Heart right ventricle (tissue), 16 donors: ENCODE results near the gene RPS6KC1. TPM values are rescaled to one million over a fixed set of nuclear protein-coding genes. Genes with fewer than 3 reads are reported as not detected.

Source experiments
- ATAC-seq, 8 donors: fragments of 200-7000 bp; cut with Tn5 transposase; one replicate each; pipeline ENCODE4 v1.9.1; 2020; ENCODE audit warnings: mild to moderate bottlenecking in 8 of 8, moderate library complexity in 8 of 8, moderate number of reproducible peaks in 1 of 8
- DNase-seq, 2 donors: peaks; one replicate each; pipeline ENCODE4 v3.0.0-alpha.2; 2020
- H3K27ac ChIP-seq, 10 donors: fragments of 200-600 bp; sonication (generic) in 2 of 10; one replicate each; pipeline versions ENCODE4 v1.5.0 to v1.8.0; 2020 to 2022; ENCODE audit warnings: mild to moderate bottlenecking in 3 of 10
- H3K27me3 ChIP-seq, 7 donors: fragments of 200-600 bp; one replicate each; pipeline ENCODE4 v1.8.0; 2021 to 2022; ENCODE audit warnings: mild to moderate bottlenecking in 2 of 7
- H3K36me3 ChIP-seq, 9 donors: fragments of 200-600 bp; sonication (generic) in 1 of 9; one replicate each; pipeline versions ENCODE4 v1.5.0 to v1.8.0; 2020 to 2022; ENCODE audit warnings: mild to moderate bottlenecking in 2 of 9
- H3K4me1 ChIP-seq, 9 donors: fragments of 200-600 bp; sonication (generic) in 1 of 9; one replicate each; pipeline versions ENCODE4 v1.5.0 to v1.8.0; 2020 to 2022; ENCODE audit warnings: mild to moderate bottlenecking in 4 of 9
- H3K4me3 ChIP-seq, 10 donors: fragments of 200-600 bp; sonication (generic) in 2 of 10; one replicate each; pipeline versions ENCODE4 v1.5.0 to v1.8.0; 2020 to 2022; ENCODE audit warnings: mild to moderate bottlenecking in 7 of 10, moderate library complexity in 2 of 10
- H3K9me3 ChIP-seq, 11 donors: fragments of 200-600 bp in 10 of 11; sonication (generic) in 2 of 11; one replicate each; pipeline versions ENCODE4 v1.5.0 to v1.8.0; 2013 to 2022; ENCODE audit warnings: mild to moderate bottlenecking in 2 of 11, control low read depth in 1 of 11, moderate library complexity in 1 of 11
- WGBS, 2 donors: extraction: QIAGEN DNeasy Blood & Tissue Kit; methylation state at CpG; one replicate each; pipeline ENCODE4 v1.1.7; 2013; ENCODE audit warnings: inconsistent platforms in 1 of 2; 5-methylcytosine and 5-hydroxymethylcytosine counted together
- intact Hi-C, 10 donors: fragments of 100-400 bp; cut with DNase I; formaldehyde crosslinking; loops; one replicate each; pipeline versions ENCODE4 v1.11.1 to v1.14.2; 2022
- polyA plus RNA-seq, 2 donors: library from polyadenylated mRNA; stranded (reverse); fragments of 200-250 nt; gene quantifications; one replicate each; pipeline ENCODE4 v1.2.3, GENCODE V29; 2013
- total RNA-seq, 10 donors: library from RNA; stranded (reverse); fragmentation: NEBNext Ultra II Directional in 3 of 10; extraction: Animal tissue kit (Norgen Biotek cat#: 25700) in 3 of 10; gene quantifications; one replicate each; pipeline versions ENCODE4 v1.2.1 to v1.2.4, GENCODE V29; 2021 to 2023
- TF ChIP-seq, protein P1 (sequence below), 9 donors: fragments of 200-600 bp; sonication (generic) in 2 of 9; IDR thresholded peaks; one replicate each; pipeline versions ENCODE4 v1.5.0 to v1.8.0; 2021 to 2022; ENCODE audit warnings: antibody characterized with exemption in 9 of 9, mild to moderate bottlenecking in 5 of 9, moderate library complexity in 1 of 9
- donor health status: Arrhythmogenic right ventricular cardiomyopathy.
- donor health status: ischemic (EF 13 %, LVEDD 7.1; RV severe dilation, severe dysfunction).
- donor health status: healthy with polysubstance abuse.
- donor health status: DM: no; HTN: yes; CAD: no.
- donor health status: DM: no; HTN: no; CAD: no.
- donor health status: ischemic (EF 25% LVEDD 6.9; RV normal size, moderate dysfunction).
- donor health status: ischemic (EF 25% LVEDD 5.7; RV mildly dilated, moderate dysfunction).
- donor health status: healthy.
- donor health status: DM: yes; HTN: yes; CAD: no.
- donor health status: Ischemic cardiomyopathy.
- donor health status: ischemic (EF 35%, LVEDD 5.7; RV mildly dilated, moderate dysfunction).
- donor health status: nonischemic (EF 11% LVEDD 7.7; RV severe dilation, severe dysfunction).
- donor health status: DM: yes; HTN: yes; CAD: no.
- donor health status: PGD.
- donor health status: ischemic (EF 29% LVEDD 5.4; RV normal size, mild dysfunction).
- donor health status: nonischemic (EF 23%, LVEDD 6.1; RV moderate dilation, normal function).

The RPS6KC1 gene
- total and polyA plus RNA-seq, 12 donors = 3.8 to 13.8 (median 10.3) TPM

DNA sequence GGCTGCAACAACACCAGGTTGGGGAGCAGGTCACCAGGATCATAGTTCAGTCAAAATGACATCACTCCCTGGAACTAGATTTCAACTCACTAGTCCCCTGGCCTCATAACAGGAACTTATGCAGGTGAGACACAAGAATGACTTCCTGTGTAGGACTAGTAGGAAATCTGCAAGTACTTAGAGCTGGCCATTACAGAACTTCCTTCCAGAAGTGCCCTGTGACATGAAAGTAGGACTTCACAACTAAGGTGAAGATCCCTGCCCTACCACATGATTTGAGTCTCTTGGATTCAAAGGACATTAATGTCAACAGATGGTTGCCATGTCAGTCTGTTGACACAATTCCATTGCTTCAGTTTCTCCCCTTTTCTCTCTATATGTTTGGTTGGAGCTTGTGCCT is 223.1 kb downstream of the RPS6KC1 start:
- H3K36me3 ChIP-seq = peaks cover 0 to 44% (median 3%) of the 10 kb centered on the region in 9 donors
- ATAC-seq (no peak), DNase-seq (no peak)
- H3K4me3 ChIP-seq = no peak overlapping the region
- no peak overlapping the region for H3K27ac ChIP-seq
- H3K27me3 ChIP-seq = no peaks in the 10 kb centered on the region
- intact Hi-C loops = no loop called here
- no peaks in the 10 kb centered on the region for H3K9me3 ChIP-seq
- TF ChIP-seq, protein P1, sequence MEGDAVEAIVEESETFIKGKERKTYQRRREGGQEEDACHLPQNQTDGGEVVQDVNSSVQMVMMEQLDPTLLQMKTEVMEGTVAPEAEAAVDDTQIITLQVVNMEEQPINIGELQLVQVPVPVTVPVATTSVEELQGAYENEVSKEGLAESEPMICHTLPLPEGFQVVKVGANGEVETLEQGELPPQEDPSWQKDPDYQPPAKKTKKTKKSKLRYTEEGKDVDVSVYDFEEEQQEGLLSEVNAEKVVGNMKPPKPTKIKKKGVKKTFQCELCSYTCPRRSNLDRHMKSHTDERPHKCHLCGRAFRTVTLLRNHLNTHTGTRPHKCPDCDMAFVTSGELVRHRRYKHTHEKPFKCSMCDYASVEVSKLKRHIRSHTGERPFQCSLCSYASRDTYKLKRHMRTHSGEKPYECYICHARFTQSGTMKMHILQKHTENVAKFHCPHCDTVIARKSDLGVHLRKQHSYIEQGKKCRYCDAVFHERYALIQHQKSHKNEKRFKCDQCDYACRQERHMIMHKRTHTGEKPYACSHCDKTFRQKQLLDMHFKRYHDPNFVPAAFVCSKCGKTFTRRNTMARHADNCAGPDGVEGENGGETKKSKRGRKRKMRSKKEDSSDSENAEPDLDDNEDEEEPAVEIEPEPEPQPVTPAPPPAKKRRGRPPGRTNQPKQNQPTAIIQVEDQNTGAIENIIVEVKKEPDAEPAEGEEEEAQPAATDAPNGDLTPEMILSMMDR (IDR thresholded peaks at IDR 0.05) = no peak
- H3K4me1 ChIP-seq = no peaks in the 10 kb centered on the region

DNA sequence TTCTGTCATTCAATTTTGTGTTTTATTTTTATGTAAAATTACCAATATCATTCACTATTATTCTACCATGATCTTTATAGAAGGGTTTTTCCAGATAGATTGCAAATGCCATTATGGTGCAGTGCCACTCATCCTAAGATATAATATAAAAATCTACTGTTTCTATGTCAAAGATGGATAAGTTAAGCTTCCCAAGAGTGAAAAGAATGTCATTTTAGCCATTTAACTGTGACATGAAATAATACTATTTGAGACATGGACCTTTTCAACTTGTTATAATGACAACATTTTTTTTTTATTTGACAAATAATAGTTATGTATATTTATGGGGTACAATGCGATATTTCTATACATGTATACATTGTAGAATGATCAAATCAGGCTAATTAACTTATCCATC is 224.3 kb downstream of the RPS6KC1 start:
- DNase-seq (no peak), ATAC-seq (no peak)
- Histone ChIP-seq H3K36me3 (peaks cover 0 to 44% (median 0%) of the 10 kb centered on the region in 9 donors), H3K9me3 (no peaks in the 10 kb centered on the region), H3K4me1 (no peaks in the 10 kb centered on the region), H3K27me3 (no peaks in the 10 kb centered on the region), H3K4me3 (no peak overlapping the region), H3K27ac (no peak overlapping the region)
- intact Hi-C loops = no loop called here
- whole genome bisulfite sequencing, 2 donors = 98 to 100% methylated on average over 1 of the region's 1 CpG
- TF ChIP-seq, protein P1 (IDR thresholded peaks at IDR 0.05) = no peak

DNA sequence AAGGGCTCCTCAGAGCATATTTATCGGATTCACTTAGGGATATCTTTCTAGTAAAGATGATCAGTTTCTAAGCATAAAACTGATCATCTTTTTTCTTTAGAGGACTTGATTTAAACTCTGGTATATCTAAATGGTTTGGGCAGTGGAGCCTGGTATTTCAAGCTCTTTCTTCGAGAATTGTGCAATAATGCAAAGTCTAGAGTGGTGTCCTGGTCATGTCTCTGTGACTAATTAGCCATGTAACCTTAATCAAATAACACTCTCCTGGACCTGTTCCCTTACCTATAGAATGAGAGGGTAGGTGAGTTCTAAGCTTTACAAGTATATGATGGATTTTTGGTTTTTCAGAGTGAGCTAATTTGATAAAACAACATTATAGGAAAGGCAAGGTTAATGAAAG is 225.2 kb downstream of the RPS6KC1 start:
- intact Hi-C loops = no loop called here
- 97 to 98% methylated on average over 2 of the region's 2 CpGs for WGBS, 2 donors

DNA sequence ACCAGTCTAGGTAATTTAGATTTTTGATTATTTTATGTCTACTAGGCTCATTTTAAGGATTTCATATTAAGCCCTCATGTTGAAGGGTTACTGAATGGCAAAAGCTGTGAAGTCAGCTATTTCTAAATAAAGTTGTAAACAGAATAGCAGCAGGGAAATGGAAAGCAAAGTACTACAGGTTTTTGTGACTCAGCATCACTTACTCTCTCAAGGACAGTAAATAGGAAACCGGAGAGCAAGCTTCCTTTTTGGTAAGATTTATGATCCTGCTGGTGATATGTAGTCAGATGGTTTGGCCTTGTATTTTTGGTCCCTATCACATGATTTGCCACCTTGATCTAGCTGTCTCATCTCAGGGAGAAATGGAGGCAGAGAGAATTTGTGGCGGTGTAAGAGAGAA is 226.0 kb downstream of the RPS6KC1 start:
- WGBS, 2 donors = 81 to 96% methylated on average over 2 of the region's 2 CpGs
- Histone ChIP-seq H3K27me3 (no peaks in the 10 kb centered on the region), H3K9me3 (no peaks in the 10 kb centered on the region), H3K4me1 (no peaks in the 10 kb centered on the region), H3K4me3 (no peak overlapping the region), H3K36me3 (peaks cover 0 to 42% (median 0%) of the 10 kb centered on the region in 9 donors), H3K27ac (no peak overlapping the region)
- intact Hi-C loops = no loop called here
- ATAC-seq (no peak), DNase-seq (no peak)
- TF ChIP-seq, protein P1 (IDR thresholded peaks at IDR 0.05) = no peak

More for the DNA sequence above, 225.2 kb downstream of the RPS6KC1 start:
- ATAC-seq (no peak), DNase-seq (no peak)
- Histone ChIP-seq H3K27me3 (no peaks in the 10 kb centered on the region), H3K4me1 (no peaks in the 10 kb centered on the region), H3K27ac (no peak overlapping the region), H3K36me3 (peaks cover 0 to 44% (median 0%) of the 10 kb centered on the region in 9 donors), H3K9me3 (no peaks in the 10 kb centered on the region), H3K4me3 (no peak overlapping the region)
- TF ChIP-seq, protein P1 (IDR thresholded peaks at IDR 0.05) = no peak
